ENCODE data around the gene THRSP.
"Not testable (repeated sequence)": the region's sequence is repeated elsewhere in the genome, so short reads cannot be mapped to it uniquely, and the experiment has no call there.

THRSP gene, protein sequence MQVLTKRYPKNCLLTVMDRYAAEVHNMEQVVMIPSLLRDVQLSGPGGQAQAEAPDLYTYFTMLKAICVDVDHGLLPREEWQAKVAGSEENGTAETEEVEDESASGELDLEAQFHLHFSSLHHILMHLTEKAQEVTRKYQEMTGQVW

DNA sequence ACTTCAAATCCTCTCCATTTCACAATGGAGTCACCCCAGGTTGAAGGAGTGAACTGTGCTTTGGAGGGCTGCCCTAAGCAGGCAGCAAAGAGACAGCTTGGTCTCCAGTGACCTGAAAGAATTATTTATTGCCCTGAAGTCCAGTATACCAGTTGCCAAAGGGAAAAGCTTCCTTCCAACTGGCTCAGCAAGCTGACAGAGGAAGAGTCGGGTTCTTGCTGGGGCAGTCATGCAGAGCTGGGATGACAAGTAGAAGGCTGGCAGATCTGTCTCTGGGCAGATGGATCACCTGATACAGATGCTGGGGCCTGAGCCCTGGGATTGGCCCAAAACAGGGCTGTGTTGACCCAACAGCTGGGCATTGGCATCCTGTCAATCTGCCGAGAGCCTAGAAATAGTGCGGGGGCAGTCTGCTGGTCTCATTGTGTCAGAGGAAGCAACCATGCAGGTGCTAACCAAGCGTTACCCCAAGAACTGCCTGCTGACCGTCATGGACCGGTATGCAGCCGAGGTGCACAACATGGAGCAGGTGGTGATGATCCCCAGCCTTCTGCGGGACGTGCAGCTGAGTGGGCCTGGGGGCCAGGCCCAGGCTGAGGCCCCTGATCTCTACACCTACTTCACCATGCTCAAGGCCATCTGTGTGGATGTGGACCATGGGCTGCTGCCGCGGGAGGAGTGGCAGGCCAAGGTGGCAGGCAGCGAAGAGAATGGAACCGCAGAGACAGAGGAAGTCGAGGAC, at the start of gene THRSP:
Gene THRSP (plus strand): TSS at position 422 of the 742 bp plus-strand sequence. CDS start 21 bp downstream, at position 443.
- DNase-seq (ENCODE audit: low read depth, low spot score), result no peak

DNA sequence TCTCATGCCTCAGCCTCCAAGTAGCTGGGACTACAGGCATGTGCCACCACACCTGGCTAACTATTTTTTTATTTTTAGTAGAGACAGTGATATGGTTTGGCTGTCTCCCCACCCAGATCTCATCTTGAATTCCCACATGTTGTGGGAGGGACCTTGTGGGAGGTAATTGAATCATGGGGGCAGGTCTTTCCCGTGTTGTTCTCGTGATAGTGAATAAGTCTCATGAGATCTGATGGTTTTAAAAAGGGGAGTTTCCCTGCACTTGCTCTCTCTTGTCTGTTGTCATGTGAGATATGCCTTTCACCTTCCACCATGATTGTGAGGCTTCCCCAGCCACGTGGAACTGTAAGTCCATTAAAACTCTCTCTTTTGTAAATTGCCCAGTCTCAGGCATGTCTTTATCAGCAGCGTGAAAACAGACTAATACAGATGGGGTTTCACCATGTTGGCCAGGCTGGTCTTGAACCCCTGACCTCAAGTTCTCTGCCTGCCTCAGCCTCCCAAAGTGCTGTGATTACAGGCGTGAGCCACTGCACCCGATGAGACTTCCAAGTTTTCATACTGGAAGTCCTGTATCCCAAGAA, 48.6 kb upstream of the THRSP start:
- DNase-seq (ENCODE audit: low read depth, low spot score), result not testable (repeated sequence)

DNA sequence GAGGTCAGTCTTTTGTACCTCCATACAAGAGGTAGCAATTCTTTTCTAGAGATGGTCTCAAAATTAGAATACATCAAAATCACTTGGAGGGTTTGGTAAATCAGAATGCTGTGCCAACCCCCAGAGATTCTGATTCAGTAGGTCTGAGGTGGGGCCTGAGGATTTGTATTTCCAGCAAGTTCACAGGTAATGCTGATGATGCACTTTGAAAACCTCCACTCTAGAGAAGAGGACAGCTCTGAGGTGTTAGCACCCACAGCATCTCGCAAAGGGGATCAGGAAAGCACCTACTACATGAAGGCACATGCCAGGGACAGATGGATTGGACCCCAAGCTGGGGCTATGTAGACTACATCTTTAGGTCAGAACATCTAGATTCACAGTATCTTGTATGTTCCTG, 47.8 kb upstream of the THRSP start:
- DNase-seq (ENCODE audit: low read depth, low spot score), result no peak

DNA sequence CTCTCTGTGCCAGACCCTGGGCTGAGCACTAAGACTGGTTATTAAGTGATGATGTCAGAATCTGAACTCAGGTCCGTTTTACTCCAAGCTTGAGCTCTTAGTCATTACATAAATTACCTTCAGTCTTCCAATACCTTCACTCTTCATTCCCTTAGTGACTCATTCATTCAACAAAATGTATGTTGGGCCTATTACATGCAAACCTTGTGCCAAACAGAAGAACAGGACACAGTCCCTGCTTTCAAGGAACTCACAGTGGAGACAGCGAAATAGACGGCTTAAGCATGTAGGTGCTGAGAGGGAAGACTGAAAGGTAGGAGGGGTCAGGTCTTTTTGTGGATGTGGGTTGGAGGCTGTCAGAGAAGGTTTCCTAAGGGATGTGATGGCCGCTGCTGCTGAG, 43.9 kb upstream of the THRSP start:
- DNase-seq (ENCODE audit: low read depth, low spot score), result no peak

DNA sequence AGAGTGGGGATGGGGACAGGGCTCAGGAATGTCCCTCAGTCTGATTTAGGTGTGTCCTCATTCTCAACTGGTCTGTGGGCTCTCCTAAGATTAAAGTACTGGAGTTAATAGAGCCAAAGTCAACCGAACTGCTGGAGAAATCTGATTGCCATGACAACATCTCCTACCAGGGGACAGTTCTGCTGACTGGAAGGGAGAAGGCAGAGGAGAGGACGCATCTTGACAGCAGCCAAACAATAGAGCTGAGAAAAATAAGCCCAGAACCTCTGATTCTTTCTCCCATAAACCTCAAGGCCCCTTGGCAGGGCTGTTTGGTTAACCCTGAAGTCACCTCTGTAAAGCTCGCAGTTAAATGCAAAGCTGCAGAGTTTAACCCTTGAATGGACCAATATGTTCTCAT, 43.4 kb upstream of the THRSP start:
- DNase-seq (ENCODE audit: low read depth, low spot score), result no peak

DNA sequence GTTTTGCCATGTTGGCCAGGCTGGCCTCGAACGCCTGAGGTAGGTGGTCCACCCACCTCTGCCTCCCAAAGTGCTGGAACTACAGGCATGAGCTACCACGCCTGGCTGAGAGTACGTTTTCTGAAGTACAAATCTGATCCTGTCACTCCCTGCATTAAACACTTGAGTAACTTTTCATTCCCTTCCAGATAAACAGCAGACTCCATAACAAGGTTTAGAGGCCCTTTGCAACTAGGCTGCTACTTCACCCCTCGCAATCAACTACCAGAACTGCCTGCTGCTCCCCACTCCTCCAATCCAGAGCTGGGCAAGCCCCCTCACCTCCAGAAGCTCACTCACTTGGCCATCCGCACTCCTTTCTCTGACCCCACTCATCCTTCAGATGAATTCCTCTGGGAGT, 42.0 kb upstream of the THRSP start:
- DNase-seq (ENCODE audit: low read depth, low spot score), result no peak

DNA sequence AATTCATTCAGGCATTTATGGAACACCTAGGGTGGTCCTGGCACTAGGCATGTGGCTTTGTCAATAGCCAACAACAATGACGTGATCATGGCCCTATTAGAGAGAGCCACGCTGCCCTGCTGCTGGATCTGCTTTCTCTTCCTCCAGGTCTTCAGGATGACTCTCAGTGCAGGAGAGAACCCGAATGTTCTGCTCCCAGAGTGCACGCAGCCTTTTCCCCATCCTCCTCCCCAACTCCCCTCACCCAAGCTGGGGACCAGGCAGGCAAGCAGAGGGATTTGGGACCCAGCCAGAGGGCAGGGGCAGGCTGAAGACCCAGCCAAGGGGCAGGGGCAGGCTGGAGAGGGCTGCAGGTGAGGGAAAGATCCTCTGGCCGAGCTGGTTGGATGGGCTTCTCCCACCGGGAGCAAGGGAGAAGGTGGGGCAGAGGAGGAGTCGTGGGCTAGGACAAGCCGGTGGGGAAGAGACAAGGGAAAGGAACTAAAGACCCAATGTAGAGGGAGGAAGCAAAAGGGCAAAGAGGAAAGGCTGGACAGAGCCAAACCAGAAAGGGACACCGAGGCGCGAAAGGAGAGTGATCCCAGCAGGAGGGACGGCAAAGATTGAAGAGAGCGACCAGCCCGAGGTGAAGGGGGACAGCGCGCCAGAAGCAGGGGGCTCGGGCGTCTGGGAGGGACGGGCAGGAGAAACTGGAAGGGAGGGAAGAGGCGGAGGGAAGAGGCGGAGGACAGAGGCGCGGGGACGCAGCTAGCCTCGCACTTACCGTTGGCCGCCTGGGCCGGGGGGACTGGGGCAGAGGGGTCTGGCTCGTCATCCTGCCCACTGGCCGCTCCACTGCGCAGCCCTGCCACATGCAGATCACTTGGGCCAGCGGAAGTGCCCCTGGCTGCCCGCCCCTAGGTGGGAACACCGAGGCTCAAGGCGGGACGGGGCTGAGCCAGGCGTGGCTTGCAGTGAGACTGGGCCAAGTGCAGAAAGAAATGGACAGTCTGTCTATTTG, 41.0 kb upstream of the THRSP start, which contains the start of gene KCTD14:
Gene KCTD14 (minus strand): TSS at position 880 of the 1,000 bp plus-strand sequence. CDS start 27 bp downstream, at position 853.
- no peak for DNase-seq (ENCODE audit: low read depth, low spot score)

DNA sequence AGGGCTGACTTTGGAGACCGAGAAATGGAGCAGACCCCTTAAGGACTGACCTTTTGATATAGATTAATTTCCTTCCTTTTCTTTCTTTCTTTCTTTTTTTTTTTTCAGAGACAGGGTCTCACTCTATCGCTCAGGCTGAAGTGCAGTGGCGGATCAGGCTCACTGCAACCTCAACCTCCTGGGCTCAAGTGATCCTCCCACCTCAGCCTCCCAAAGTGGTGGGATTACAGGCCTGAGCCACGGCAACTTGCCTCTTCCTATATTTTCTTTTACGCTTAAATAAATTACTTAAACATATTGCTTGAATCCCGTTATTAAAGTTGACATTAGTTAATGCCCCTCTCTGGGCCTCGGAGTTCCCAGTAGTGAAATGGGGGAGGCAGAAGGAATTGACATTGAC, 40.2 kb upstream of the THRSP start:
- DNase-seq (ENCODE audit: low read depth, low spot score), result no peak

DNA sequence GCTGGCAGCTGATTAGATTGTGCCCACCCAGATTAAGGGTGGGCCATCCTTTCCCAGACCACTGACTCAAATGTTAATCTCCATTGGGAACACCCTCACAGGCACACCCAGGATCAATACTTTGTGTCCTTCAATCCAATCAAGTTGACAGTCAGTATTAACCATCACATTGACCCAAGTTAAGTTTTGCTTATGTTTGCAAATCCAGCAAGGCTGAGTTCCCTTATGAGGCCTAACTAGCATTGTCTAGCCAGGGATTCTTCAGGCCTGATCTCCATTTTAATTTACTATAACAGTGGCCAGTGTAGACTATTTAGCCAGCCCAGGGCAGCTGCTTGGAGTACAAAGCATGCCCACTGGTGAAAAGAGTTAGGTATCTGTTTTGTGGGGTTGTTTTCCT, 38.3 kb upstream of the THRSP start:
- no peak for DNase-seq (ENCODE audit: low read depth, low spot score)

DNA sequence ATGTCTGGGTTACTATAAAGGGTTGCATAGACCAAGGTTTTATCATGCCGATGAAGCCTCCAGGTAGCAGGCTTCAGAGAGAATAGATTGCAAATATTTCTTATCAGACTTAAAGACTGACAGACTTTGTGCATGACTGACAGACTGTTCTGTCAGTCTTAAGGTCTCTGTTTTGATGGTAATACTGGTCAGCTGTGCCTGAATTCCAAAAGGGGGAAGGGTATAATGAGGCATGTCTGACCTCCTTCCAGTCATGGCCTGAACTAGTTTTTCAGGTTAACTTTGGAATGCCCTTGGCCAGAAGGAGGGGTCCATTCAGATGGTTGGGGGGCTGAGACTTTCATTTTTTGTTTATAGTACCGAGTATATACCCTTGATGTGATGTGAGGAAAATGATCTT, 35.9 kb upstream of the THRSP start:
- no peak for DNase-seq (ENCODE audit: low read depth, low spot score)

DNA sequence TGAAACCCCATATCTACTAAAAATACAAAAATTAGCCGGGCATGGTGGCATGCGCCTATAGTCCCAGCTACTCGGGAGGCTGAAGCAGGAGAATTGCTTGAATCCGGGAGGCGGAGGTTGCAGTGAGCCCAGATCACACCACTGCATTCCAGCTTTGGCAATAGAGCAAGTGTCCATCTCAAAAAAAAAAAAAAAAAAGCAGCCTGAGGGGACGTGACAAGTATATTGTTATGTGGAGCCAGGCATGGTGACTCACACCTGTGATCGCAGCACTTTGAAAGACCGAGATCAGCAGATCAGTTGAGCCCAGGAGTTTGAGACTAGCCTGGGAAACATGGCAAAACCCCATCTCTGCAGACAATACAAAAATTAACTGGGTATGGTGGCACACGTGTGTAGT, 35.2 kb upstream of the THRSP start:
- DNase-seq (ENCODE audit: low read depth, low spot score), result not testable (repeated sequence)

DNA sequence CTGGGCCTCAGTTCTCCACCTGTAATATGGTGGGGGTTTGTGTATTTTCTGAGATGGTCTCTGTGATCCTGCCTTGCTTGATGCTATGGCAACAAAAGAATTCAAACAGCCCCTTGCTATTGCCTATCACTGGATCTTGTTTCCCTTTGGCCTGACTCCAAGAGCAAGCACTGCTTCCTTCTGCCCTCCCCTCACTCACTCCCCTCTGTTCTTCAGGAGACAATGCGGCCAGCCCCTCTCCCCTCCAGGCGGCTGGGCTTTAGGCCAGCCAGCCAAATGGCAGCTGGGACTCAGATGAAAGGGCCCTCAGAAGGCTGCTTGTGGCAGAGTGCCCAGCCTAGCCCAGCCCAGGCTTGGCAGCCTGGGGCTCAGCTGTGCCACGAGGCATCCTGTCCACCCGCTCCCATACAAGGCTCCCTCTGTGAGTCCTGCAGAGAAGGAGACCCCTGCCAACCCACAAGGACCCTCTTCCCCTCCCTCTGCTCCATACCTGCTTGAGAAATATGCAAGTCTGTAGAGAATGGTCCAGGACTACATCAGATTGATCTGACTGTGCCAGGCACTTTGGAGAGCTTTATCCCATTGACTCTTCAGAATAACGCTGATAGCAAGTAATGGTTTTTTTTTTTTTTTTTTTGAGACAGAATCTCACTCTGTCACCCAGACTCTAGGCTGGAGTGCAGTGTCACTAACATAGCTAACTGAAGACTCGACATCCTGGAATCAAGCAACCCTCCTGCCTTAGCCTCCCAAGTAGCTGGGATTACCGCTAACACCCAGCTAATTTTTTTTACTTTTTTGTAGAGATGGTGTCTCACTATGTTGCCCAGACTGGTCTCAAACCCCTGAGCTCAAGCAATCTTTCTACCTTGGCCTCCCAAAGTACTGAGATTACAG, 33.0 kb upstream of the THRSP start:
- no peak for DNase-seq (ENCODE audit: low read depth, low spot score)

DNA sequence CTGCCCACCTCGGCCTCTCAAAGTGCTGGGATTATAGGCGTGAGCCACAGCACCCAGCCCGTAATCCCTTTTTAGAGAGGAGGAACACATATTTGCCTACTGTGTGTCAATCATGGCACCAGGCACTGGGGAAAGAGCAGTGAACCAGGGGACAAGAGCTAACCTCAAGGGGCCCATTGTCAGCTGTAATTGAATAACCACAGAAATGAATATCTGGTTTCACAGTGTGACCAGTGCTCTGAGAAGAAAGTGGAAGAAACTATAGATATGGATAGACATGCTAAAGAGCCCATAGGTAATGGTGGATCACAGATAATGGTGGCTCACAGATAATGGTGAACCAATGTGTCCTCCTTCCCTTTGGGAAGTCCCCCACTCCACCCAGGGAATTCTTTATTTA, 32.0 kb upstream of the THRSP start:
- DNase-seq (ENCODE audit: low read depth, low spot score), result no peak

DNA sequence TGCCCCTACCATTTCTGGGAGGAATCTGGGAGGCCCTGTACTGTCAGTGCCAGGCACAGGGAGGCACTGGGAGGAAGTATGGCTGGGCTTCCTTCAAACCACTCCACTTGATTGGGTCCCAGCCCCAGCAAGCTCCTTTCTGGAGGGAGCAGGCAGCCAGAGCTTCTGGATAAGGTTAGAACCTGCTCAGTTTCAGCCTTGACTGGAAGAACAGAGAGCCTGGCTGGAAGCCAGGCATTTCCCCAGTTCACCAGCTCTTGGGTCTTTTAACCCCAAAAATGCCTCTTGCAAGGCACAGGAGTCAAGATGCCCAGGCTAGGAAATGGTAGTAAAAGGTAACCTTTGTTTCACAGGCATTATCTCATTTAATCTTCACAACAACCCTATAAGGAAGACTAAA, 31.6 kb upstream of the THRSP start:
- DNase-seq (ENCODE audit: low read depth, low spot score), result no peak

DNA sequence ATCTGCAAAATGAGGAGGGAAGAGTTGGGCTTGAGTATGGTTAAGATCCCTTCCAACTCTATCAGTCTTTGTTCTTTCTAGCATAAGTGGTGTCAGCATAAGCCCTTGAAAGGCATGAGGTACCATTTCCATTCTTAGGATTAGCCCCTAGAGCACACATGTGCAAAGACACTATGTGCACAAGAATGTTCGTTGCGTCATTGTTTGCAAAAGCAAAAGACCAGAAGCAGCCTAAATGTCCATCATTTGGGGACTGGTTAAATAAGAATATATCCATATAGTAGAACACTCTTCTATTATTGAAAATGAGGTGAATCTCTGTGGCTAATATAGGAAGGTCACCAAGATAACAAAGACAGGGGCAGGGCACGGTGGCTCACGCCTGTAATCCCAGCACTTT, 30.6 kb upstream of the THRSP start:
- no peak for DNase-seq (ENCODE audit: low read depth, low spot score)

DNA sequence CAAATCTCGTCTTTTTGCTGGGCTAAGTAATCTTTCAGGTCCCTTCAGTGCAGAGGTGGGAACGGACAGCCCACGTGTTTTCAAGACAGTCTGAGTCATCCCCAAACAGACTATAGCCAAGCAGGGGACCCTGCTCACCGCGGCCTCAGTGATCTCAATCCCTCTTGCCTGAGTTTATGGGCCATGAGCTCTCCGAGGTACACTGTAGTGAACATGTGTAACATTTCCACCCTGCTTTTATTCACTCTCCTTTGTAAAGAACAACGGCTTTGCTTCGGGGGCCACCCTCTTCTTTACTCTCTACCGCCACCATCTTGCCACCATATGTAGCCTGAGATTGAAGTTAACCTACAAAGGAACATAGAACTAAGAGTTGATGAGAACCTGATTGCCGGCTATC, 29.0 kb upstream of the THRSP start:
- no peak for DNase-seq (ENCODE audit: low read depth, low spot score)

DNA sequence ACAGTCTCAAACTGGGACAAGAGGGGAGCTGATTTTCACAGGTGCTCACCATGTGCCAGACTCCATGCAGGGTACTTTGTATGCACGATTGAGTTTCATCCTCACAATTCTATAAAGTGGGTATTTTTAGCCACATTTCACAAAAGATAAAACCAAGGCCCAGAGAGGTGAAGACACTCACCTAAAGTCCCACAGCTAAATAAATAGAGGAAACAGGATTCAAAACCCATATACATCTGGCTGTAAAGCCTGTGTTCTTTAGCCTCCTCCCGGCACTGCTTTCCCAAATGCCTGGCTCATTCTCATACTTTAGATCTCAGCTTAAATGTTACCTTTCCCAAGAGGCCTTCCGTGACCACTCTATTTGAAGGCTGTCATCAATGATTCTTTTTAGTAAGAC, 27.3 kb upstream of the THRSP start:
- no peak for DNase-seq (ENCODE audit: low read depth, low spot score)

DNA sequence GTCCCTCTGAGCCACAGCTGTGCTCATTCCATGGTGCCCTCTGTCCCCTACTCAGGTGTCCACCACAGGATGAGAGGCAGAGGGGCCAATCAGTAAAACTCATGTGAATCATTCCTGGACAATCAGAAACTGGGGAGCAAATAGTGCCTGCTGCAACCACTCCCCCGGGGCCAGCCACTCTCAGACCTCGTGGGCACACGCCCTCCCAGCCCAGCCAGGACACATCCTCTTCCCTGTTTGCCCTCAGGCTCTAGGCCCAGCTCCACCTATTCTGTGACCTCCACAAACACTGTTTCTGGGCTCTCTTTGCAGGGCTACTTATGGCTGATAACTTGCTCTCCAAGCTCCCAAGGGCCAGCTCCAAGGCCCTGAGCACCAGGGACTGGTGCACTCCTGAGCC, 26.6 kb upstream of the THRSP start:
- DNase-seq (ENCODE audit: low read depth, low spot score), result no peak

DNA sequence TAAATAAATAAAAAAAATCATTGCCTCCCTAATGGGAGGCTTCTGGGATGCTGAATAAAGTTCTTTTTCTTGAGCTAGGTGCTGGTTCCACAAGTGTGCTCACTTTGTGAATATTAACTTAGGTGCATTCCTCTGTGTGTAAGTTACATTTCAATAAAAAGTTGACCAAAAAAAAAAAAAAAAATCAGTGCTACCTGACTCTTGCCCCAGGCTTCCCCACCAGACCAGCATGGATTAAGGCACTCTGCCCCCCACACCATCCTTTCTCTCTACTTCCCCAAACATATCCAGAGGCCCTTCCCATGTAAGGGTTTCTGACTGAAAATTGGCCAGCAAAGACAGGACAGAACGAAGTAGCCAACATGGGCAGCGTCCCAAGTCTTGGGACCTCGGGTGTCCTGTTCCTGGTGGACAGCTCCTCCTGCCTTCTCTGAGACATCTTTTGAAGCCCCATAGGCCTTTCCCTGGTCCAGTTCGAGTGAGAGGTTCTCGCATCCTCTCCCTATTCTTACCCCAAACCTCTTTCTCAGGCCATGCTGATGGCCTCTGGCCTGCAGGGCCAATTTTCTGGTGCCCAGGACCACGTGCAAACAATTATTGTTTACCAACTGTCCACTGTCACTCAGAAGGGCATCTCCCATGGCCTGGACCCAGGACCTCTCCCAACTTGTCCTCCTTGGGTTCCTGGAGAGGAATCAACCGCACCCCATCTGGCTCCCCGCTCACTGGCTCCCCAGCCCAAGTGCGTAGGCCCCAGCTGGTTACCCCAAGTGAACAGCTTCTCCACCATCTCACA, 25.6 kb upstream of the THRSP start:
- DNase-seq (ENCODE audit: low read depth, low spot score), result no peak

DNA sequence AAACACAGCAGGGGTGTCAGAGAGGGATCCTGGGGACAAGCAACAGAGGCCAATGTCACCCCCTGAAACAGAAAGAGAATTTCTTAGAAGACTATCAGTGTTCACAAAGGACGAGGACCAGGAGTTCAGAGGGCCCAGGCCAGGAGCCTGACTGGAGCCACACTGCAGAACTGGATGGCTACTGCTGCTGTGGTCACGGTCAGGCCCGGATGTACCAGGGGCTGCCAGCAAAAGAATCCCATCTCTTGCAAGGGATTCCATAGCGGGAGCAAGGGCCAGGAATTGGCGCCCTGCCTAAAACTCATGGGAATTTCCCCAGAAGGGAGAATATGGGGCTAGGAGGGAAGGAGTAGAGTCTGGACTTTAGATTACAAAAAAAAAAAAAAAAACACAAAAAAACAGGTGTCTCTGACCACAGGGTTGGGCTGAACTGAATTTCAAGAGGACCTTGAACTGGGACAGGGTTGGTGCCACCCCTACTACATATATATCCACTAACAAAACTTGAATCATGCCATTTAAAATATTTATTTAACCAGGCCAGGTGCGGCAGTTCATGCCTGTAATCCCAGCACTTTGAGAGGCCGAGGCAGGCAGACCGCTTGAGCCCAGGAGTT, 24.9 kb upstream of the THRSP start:
- DNase-seq (ENCODE audit: low read depth, low spot score), result no peak
